Measurements from ENCODE around the gene PPARG.

Gene PPARG

GRCh38 chr3:12428126-12428525, 139.3 kb downstream of the PPARG start:
- H3K4me3 ChIP-seq (ENCODE audit: low read depth in 1 of 5, low read length in 5 of 5), result no peak overlapping the region
- H3K27ac ChIP-seq (ENCODE audit: low read depth, low read length), result peak overlapping the region; percentile 84

GRCh38 chr3:12430086-12430485, 141.2 kb downstream of the PPARG start:
- Histone ChIP-seq H3K27me3 (ENCODE audit: control insufficient read depth in 5 of 5, insufficient read depth in 4 of 5, low read length in 5 of 5) (no peaks in the 10 kb centered on the region), H3K27ac (ENCODE audit: low read depth, low read length) (peak overlapping the region; percentile 84), H3K4me3 (ENCODE audit: low read depth in 1 of 5, low read length in 5 of 5) (no peak overlapping the region), H3K9me3 (ENCODE audit: control insufficient read depth in 5 of 5, low read length in 5 of 5) (peaks cover 0 to 3% (median 0%) of the 10 kb centered on the region in 5 donors), H3K4me1 (ENCODE audit: control insufficient read depth in 5 of 5, insufficient read depth in 5 of 5, low read length in 5 of 5) (peaks cover 10 to 61% (median 49%) of the 10 kb centered on the region in 5 donors), H3K36me3 (ENCODE audit: control insufficient read depth in 5 of 5, insufficient read depth in 5 of 5, low read length in 5 of 5) (peaks cover 16 to 57% (median 43%) of the 10 kb centered on the region in 5 donors), H3K9ac (ENCODE audit: low read length in 5 of 5) (no peak overlapping the region)

More at GRCh38 chr3:12428126-12428525, 139.3 kb downstream of the PPARG start:
- peaks cover 0 to 3% (median 0%) of the 10 kb centered on the region in 5 donors for H3K9me3 ChIP-seq (ENCODE audit: control insufficient read depth in 5 of 5, low read length in 5 of 5)
- H3K9ac ChIP-seq (ENCODE audit: low read length in 5 of 5), result peak overlapping the region in 1 of 5 donors; percentile 0
- H3K27me3 ChIP-seq (ENCODE audit: control insufficient read depth in 5 of 5, insufficient read depth in 4 of 5, low read length in 5 of 5), result no peaks in the 10 kb centered on the region
- peaks cover 10 to 72% (median 69%) of the 10 kb centered on the region in 5 donors for H3K4me1 ChIP-seq (ENCODE audit: control insufficient read depth in 5 of 5, insufficient read depth in 5 of 5, low read length in 5 of 5)
- peaks cover 15 to 57% (median 37%) of the 10 kb centered on the region in 5 donors for H3K36me3 ChIP-seq (ENCODE audit: control insufficient read depth in 5 of 5, insufficient read depth in 5 of 5, low read length in 5 of 5)

GRCh38 chr3:12433823-12434222, 145.0 kb downstream of the PPARG start:
- peaks cover 0 to 3% (median 0%) of the 10 kb centered on the region in 5 donors for H3K9me3 ChIP-seq (ENCODE audit: control insufficient read depth in 5 of 5, low read length in 5 of 5)
- H3K9ac ChIP-seq (ENCODE audit: low read length in 5 of 5), result no peak overlapping the region
- H3K4me3 ChIP-seq (ENCODE audit: low read depth in 1 of 5, low read length in 5 of 5), result no peak overlapping the region
- peak overlapping the region; percentile 7 for H3K27ac ChIP-seq (ENCODE audit: low read depth, low read length)
- peaks cover 7 to 50% (median 39%) of the 10 kb centered on the region in 5 donors for H3K4me1 ChIP-seq (ENCODE audit: control insufficient read depth in 5 of 5, insufficient read depth in 5 of 5, low read length in 5 of 5)
- peaks cover 11 to 32% (median 24%) of the 10 kb centered on the region in 5 donors for H3K36me3 ChIP-seq (ENCODE audit: control insufficient read depth in 5 of 5, insufficient read depth in 5 of 5, low read length in 5 of 5)
- no peaks in the 10 kb centered on the region for H3K27me3 ChIP-seq (ENCODE audit: control insufficient read depth in 5 of 5, insufficient read depth in 4 of 5, low read length in 5 of 5)

- Histone ChIP-seq H3K27ac (ENCODE audit: low read depth, low read length) (peak overlapping the region; percentile 89), H3K4me1 (ENCODE audit: control insufficient read depth in 5 of 5, insufficient read depth in 5 of 5, low read length in 5 of 5) (peaks cover 4 to 61% (median 50%) of the 10 kb centered on the region in 5 donors), H3K36me3 (ENCODE audit: control insufficient read depth in 5 of 5, insufficient read depth in 5 of 5, low read length in 5 of 5) (peaks cover 5 to 24% (median 15%) of the 10 kb centered on the region in 5 donors), H3K4me3 (ENCODE audit: low read depth in 1 of 5, low read length in 5 of 5) (peak overlapping the region in 1 of 5 donors; percentile 12), H3K9ac (ENCODE audit: low read length in 5 of 5) (peak overlapping the region in 3 of 5 donors; percentile 0 to 51 (median 44)), H3K9me3 (ENCODE audit: control insufficient read depth in 5 of 5, low read length in 5 of 5) (peaks cover 0 to 3% (median 0%) of the 10 kb centered on the region in 5 donors), H3K27me3 (ENCODE audit: control insufficient read depth in 5 of 5, insufficient read depth in 4 of 5, low read length in 5 of 5) (no peaks in the 10 kb centered on the region)
Measured at GRCh38 chr3:12436514-12437220, 147.8 kb downstream of the PPARG start.

- Histone ChIP-seq H3K4me1 (ENCODE audit: control insufficient read depth in 5 of 5, insufficient read depth in 5 of 5, low read length in 5 of 5) (peaks cover 4 to 67% (median 55%) of the 10 kb centered on the region in 5 donors), H3K9me3 (ENCODE audit: control insufficient read depth in 5 of 5, low read length in 5 of 5) (peaks cover 0 to 3% (median 0%) of the 10 kb centered on the region in 5 donors), H3K36me3 (ENCODE audit: control insufficient read depth in 5 of 5, insufficient read depth in 5 of 5, low read length in 5 of 5) (peaks cover 5 to 24% (median 15%) of the 10 kb centered on the region in 5 donors), H3K27me3 (ENCODE audit: control insufficient read depth in 5 of 5, insufficient read depth in 4 of 5, low read length in 5 of 5) (no peaks in the 10 kb centered on the region), H3K27ac (ENCODE audit: low read depth, low read length) (peak overlapping the region; percentile 89), H3K4me3 (ENCODE audit: low read depth in 1 of 5, low read length in 5 of 5) (no peak overlapping the region), H3K9ac (ENCODE audit: low read length in 5 of 5) (no peak overlapping the region)
Measured at GRCh38 chr3:12437221-12437605, 148.3 kb downstream of the PPARG start.

- no peak overlapping the region for H3K4me3 ChIP-seq (ENCODE audit: low read depth in 1 of 5, low read length in 5 of 5)
- peaks cover 0 to 3% (median 0%) of the 10 kb centered on the region in 5 donors for H3K9me3 ChIP-seq (ENCODE audit: control insufficient read depth in 5 of 5, low read length in 5 of 5)
- peaks cover 4 to 73% (median 61%) of the 10 kb centered on the region in 5 donors for H3K4me1 ChIP-seq (ENCODE audit: control insufficient read depth in 5 of 5, insufficient read depth in 5 of 5, low read length in 5 of 5)
- H3K36me3 ChIP-seq (ENCODE audit: control insufficient read depth in 5 of 5, insufficient read depth in 5 of 5, low read length in 5 of 5), result peaks cover 5 to 24% (median 15%) of the 10 kb centered on the region in 5 donors
- no peak overlapping the region for H3K9ac ChIP-seq (ENCODE audit: low read length in 5 of 5)
- no peaks in the 10 kb centered on the region for H3K27me3 ChIP-seq (ENCODE audit: control insufficient read depth in 5 of 5, insufficient read depth in 4 of 5, low read length in 5 of 5)
- peak overlapping the region; percentile 89 for H3K27ac ChIP-seq (ENCODE audit: low read depth, low read length)
Measured at GRCh38 chr3:12437861-12438260, 149.0 kb downstream of the PPARG start.

GRCh38 chr3:12438318-12438717, 149.4 kb downstream of the PPARG start:
- peak overlapping the region; percentile 89 for H3K27ac ChIP-seq (ENCODE audit: low read depth, low read length)
- H3K4me3 ChIP-seq (ENCODE audit: low read depth in 1 of 5, low read length in 5 of 5), result no peak overlapping the region
- no peaks in the 10 kb centered on the region for H3K27me3 ChIP-seq (ENCODE audit: control insufficient read depth in 5 of 5, insufficient read depth in 4 of 5, low read length in 5 of 5)
- peaks cover 5 to 24% (median 15%) of the 10 kb centered on the region in 5 donors for H3K36me3 ChIP-seq (ENCODE audit: control insufficient read depth in 5 of 5, insufficient read depth in 5 of 5, low read length in 5 of 5)
- H3K9me3 ChIP-seq (ENCODE audit: control insufficient read depth in 5 of 5, low read length in 5 of 5), result no peaks in the 10 kb centered on the region
- peaks cover 4 to 76% (median 66%) of the 10 kb centered on the region in 5 donors for H3K4me1 ChIP-seq (ENCODE audit: control insufficient read depth in 5 of 5, insufficient read depth in 5 of 5, low read length in 5 of 5)
- no peak overlapping the region for H3K9ac ChIP-seq (ENCODE audit: low read length in 5 of 5)

- no peaks in the 10 kb centered on the region for H3K9me3 ChIP-seq (ENCODE audit: control insufficient read depth in 5 of 5, low read length in 5 of 5)
- no peaks in the 10 kb centered on the region for H3K27me3 ChIP-seq (ENCODE audit: control insufficient read depth in 5 of 5, insufficient read depth in 4 of 5, low read length in 5 of 5)
- H3K9ac ChIP-seq (ENCODE audit: low read length in 5 of 5), result no peak overlapping the region
- H3K4me1 ChIP-seq (ENCODE audit: control insufficient read depth in 5 of 5, insufficient read depth in 5 of 5, low read length in 5 of 5), result peaks cover 4 to 84% (median 73%) of the 10 kb centered on the region in 5 donors
- no peak overlapping the region for H3K4me3 ChIP-seq (ENCODE audit: low read depth in 1 of 5, low read length in 5 of 5)
- H3K36me3 ChIP-seq (ENCODE audit: control insufficient read depth in 5 of 5, insufficient read depth in 5 of 5, low read length in 5 of 5), result peaks cover 5 to 14% (median 7%) of the 10 kb centered on the region in 5 donors
- H3K27ac ChIP-seq (ENCODE audit: low read depth, low read length), result peak overlapping the region; percentile 89
Measured at GRCh38 chr3:12439161-12439940, 150.5 kb downstream of the PPARG start.

- peak overlapping the region; percentile 89 for H3K27ac ChIP-seq (ENCODE audit: low read depth, low read length)
Measured at GRCh38 chr3:12440927-12441714, 152.3 kb downstream of the PPARG start.

More at GRCh38 chr3:12440927-12441714, 152.3 kb downstream of the PPARG start:
- H3K4me1 ChIP-seq (ENCODE audit: control insufficient read depth in 5 of 5, insufficient read depth in 5 of 5, low read length in 5 of 5), result peaks cover 2 to 69% (median 65%) of the 10 kb centered on the region in 5 donors
- no peaks in the 10 kb centered on the region for H3K36me3 ChIP-seq (ENCODE audit: control insufficient read depth in 5 of 5, insufficient read depth in 5 of 5, low read length in 5 of 5)
- no peak overlapping the region for H3K4me3 ChIP-seq (ENCODE audit: low read depth in 1 of 5, low read length in 5 of 5)
- no peaks in the 10 kb centered on the region for H3K9me3 ChIP-seq (ENCODE audit: control insufficient read depth in 5 of 5, low read length in 5 of 5)
- peak overlapping the region in 1 of 5 donors; percentile 6 for H3K9ac ChIP-seq (ENCODE audit: low read length in 5 of 5)
- H3K27me3 ChIP-seq (ENCODE audit: control insufficient read depth in 5 of 5, insufficient read depth in 4 of 5, low read length in 5 of 5), result no peaks in the 10 kb centered on the region
